GM19328 (cell line): Measurements from ENCODE around the gene ACOT8.
"Not testable (repeated sequence)": the region's sequence is repeated elsewhere in the genome, so short reads cannot be mapped to it uniquely, and the experiment has no call there.

ENCODE experiments used
- ATAC-seq: cut with Tn5 transposase; IDR thresholded peaks from one replicate; pipeline ENCODE4 v1.9.1; 2021; ENCODE audit warnings: mild to moderate bottlenecking, moderate library complexity; ENCODE audit not compliant: unreplicated experiment

Gene ACOT8

DNA sequence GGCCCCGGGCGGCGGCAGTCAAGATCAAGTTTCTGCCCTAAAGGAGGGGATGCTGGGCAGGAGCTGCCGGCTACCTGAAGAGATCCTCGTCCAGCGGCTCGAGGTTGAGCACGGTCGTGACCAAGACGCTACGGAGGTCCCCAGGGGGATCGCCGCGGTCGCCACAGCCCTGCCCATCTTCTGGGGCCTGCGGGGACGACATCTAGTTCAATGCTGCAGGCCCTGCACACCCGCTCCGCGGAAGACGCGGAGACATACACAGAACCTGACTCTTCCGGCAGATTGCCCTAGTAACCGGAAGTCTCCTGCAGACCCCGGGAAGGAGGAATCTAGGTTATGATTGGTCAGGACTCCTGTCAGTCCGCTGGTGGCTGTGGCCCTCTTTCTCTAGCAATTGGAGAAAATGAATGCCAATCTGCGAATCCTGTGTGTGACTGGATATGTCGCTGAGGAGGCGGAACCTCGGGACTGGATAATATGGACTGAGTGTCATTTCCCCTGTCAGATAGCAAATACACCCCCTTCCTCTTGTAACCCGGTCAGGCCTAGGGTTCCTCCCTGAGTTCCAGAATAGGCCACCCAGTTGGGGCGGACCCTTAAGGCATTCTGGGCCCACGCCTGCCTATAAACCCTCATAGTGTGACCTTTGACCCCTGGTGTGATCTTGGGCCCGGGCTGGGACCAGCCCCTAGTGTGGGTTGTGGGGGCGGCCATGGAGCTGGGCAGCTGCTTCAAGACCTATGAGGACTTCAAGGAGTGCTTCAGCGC lies at the start of gene ACOT8, which contains the start of gene ZSWIM3:
Gene ACOT8, minus strand, starts transcription at position 279 of the 768 bp plus-strand sequence. Its CDS starts 77 bp downstream, at position 202.
Gene ZSWIM3, plus strand, starts transcription at position 501 of the 768 bp plus-strand sequence. Its CDS starts 212 bp downstream, at position 713.
- ATAC-seq = peak; percentile 98

DNA sequence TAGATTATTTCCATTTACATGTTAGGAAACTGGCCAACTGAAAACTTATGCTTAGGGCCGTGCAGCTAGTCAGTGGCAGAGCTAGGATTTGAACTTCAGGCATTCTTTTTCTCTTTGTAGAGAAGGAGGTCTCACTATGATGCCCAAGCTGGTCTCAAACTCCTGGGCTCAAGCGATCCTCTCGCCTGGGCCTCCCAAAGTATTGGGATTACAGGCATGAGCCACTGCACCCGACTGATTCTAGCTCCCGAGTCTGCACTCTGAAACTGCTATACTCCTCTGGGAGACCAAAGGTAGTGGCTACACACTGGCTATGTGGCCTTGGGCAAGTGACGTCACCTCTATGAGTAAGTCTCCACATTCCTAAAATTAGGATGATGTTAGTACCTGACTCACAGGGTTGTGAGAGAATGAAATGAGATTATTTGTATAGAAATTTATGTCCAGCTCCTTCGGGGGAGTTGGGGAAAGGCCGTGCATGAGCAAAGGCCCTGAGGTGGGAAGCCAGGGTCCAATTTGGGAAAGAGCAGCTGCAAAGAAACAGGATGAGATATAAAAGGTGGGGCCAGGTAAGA lies 48.4 kb upstream of the ACOT8 start:
- no peak for ATAC-seq

DNA sequence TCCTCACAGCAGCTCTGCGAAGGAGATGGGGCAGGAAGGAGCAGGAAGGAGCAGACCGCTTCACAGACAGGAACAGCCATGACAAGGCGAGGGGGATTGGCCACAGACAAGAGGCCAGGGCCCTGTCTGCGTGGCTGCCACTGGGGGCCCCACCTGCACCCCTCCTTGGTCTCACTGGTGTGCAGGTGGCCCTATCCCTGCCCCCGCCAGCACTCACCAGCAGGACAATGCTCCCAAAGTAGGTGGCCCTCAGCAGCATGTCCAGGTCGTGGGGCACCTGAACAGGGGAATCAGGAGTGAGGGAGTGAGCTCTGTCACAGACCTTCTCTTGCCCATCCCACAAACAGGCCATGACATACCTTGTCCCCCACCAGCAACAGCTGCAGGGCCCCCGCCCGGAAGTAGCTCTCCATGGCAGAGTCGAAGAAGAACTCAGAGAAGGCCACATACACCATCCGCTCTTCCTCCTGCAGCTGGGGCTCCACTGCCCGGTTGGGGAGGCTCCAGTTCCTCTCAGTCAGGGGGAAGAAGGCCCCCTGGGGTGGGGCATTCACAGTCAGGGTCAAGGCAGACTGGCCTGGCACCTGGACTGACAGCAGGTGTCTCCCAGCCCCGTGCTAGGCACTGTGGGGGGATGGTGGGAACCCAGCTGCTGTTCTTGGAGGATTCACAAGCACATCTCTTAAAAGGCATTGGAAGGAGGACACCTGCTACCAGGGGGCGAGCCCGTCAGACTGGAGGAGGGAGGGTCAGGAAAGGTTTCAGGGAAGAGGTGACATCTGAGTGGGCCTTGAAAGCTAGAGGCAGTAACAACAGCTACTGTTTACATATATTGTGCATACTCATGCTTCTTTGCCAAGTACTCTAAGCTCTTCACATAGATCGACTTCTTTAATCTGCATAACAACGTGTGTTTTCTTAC lies 47.7 kb upstream of the ACOT8 start:
- ATAC-seq = no peak

DNA sequence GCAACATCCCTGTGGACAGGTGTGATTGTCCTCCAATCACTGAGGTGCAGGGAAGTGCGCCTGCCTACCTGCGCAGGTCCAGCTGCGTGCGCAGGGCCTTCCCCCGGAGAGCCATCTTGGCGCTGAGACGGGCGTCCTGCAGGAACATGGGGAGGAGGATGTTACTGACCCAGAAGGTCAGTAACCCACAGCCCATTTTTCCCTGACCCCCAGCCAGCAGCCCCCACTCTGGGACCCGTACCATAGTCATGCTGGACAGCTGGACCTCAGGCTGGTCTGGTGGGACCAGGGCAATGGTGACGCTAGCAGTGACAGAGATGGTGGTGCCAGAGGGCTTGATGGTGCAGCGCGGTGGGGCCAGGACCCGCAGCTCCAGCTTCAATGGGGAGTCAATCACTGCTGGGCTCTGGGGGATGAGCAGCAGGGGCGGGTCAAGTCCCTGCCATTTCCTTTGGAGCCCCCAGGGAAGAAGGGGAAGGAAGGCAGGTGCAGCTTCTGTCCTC lies 45.1 kb upstream of the ACOT8 start:
- no peak for ATAC-seq

DNA sequence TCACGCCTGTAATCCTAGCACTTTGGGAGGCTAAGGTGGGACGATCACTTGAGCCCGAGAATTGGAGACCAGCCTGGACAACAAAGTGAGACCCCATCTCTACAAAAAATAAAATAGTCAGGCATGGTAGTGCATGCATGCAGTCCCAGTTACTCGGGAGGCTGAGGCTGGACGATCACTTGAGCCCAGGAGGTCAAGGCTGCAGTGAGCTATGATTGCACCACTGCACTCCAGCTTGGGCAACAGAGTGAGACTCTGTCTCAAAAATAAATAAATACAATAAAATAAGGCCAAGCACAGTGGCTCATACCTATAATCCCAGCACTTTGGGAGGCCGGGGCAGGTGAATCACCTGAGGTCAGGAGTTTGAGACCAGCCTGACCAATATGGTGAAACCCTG lies 44.1 kb upstream of the ACOT8 start:
- ATAC-seq = not testable (repeated sequence)

DNA sequence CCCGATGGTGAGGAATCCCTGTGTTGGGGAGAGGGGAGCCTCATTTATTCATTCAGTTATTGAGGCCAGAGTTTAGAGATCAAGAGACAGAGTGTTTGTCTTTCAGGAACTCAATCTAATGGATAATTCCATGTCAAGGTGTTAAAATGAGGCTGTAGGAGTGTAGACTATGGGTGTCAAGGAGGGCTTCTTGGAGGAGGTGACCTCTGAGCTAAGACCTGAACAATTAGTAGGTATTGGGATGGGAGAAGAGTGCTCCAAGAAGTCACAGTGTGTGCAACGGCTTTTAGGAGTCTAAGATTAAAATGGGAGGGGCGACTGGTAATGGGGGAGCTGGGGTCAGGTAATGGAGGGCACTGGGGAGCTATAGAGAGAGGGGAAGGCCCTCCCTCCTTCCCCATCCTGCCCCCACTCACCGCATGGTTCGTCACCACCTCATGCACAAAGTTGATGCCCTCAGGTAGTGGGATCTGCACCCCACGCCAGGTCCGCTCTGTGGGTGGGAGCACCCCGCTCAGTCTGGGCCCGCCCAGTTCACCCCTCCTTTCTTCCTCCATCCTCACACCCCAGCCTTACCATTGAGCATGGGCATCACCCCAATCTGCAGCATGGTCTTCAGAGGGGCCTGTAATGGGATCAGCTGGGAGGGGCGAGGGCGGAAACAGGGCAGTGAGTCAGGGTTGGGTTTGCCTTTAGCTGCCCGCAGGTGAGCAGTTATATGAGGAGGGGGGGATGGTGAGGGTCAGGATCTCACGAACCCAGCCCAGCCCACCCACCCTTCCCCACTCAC lies 42.0 kb upstream of the ACOT8 start:
- ATAC-seq = no peak

DNA sequence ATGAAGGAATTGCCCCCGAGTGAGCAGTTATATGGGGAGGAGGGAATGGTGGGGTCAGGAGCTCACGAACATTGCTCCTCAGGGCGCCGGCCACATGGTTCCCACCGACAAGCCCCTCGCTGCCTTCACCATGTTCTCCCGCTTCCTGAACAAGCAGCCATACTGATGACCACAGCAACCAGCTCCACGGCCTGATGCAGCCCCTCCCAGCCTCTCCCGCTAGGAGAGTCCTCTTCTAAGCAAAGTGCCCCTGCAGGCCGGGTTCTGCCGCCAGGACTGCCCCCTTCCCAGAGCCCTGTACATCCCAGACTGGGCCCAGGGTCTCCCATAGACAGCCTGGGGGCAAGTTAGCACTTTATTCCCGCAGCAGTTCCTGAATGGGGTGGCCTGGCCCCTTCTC lies 41.1 kb upstream of the ACOT8 start:
- ATAC-seq = no peak

DNA sequence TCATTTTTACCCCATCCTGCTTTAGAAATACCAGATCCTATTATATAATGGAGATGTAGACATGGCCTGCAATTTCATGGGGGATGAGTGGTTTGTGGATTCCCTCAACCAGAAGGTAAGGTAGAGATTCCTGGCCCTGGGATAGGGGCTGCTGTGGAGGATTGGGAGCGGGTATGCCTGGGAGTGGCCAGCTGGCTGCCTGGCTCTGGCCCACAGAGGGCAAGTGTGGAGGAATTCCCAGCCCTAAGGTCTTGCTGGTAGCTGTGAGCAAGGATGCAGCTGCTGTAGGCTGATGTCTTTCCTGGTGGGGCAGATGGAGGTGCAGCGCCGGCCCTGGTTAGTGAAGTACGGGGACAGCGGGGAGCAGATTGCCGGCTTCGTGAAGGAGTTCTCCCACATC lies 40.5 kb upstream of the ACOT8 start:
- no peak for ATAC-seq

DNA sequence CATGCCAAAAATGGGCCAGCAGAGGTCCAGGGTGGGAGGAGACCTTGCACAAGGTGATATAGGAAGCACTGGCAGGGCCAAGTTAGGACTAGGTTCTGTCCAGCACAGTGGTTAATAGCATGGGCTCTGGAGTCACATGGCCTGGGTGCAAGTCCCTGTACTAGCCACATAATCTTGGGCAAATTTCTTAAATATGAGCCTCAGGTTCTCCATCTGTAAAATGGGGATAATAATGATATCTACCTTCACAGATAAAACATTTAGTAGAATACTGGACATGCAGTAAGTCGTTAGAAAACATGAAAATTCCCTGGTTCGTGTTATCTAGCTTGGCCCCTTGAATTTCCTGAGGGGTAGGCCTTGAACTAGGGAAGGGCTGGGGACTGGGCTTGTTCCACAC lies 40.1 kb upstream of the ACOT8 start:
- ATAC-seq = no peak

DNA sequence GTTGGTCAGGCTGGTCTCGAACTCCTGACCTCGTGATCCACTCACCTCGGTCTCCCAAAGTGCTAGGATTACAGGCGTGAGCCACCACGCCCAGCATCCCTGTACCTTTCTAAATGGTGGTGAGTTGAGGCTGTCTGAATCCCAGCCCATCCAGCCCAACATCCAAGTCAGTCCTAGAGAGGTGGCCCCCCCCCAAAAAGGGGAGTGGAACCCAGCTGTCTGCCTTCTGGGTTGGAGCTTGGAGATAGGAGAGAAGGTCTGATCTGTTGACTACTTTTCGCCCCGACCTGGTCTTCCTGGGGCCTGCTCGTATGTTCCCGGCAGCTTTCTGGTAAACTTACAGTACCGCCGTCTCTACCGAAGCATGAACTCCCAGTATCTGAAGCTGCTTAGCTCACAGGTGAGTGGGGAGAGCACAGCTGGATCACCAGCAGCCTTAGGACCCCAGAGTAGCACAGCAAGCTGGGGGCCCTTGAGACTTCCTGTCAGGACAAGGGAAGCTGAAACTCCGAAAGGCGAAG lies 39.5 kb upstream of the ACOT8 start:
- ATAC-seq = no peak

DNA sequence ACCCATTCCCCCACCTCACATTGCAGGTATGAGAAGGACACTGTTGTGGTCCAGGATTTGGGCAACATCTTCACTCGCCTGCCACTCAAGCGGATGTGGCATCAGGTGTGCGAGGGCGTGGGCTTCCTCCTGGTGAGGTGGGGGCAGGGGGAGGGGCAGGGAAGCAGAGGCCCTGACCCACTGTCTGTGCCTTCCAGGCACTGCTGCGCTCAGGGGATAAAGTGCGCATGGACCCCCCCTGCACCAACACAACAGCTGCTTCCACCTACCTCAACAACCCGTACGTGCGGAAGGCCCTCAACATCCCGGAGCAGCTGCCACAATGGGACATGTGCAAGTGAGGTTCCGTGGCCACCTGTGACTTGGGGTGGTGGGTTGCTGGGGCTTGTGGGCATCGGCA lies 37.6 kb upstream of the ACOT8 start:
- ATAC-seq = no peak

DNA sequence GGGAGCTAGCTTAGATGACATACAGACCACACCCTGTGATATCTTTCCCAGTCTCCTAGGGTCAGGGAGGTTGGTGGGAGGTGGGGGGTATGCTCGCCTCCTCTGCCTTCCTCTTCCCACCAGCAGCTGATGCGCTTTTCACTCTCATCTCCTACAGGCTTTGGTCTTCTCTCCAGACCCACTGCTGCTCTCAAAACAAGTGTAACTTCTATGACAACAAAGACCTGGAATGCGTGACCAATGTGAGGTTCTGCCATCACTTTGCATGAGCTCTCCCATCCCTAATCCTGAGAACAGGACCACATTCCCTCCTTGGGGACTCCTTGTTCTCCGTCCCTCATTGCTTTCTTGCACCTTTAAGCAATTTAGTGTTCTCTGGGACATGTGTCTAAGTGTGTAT lies 36.6 kb upstream of the ACOT8 start:
- no peak for ATAC-seq

DNA sequence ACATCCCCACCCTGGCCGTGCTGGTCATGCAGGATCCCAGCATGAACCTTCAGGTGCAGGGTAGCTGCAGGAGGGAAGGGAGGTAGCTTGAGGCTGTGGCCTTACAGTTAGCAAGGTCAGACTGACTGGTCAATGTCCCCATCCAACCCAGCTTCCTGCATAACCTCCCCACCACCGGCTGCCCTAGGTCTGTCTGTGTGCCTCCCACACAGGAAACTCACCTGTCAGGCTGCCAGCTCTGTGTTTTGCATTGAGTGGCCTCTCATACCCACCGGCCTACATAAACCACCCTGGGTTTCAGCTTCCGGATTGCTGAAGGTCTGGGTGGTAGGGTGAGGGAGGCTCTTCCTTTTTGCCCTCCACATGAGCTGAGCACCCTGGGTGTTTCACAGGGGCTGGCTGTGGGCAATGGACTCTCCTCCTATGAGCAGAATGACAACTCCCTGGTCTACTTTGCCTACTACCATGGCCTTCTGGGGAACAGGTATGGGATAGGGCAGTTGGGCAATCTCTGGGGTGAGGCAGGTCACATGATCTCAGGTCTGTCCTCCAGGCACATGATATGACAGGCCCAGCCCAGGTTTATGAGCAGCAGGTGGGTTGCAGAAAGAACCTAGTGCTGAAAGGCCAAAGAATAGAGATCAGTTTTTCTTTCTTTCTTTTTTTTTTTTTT lies 35.8 kb upstream of the ACOT8 start:
- ATAC-seq = no peak

DNA sequence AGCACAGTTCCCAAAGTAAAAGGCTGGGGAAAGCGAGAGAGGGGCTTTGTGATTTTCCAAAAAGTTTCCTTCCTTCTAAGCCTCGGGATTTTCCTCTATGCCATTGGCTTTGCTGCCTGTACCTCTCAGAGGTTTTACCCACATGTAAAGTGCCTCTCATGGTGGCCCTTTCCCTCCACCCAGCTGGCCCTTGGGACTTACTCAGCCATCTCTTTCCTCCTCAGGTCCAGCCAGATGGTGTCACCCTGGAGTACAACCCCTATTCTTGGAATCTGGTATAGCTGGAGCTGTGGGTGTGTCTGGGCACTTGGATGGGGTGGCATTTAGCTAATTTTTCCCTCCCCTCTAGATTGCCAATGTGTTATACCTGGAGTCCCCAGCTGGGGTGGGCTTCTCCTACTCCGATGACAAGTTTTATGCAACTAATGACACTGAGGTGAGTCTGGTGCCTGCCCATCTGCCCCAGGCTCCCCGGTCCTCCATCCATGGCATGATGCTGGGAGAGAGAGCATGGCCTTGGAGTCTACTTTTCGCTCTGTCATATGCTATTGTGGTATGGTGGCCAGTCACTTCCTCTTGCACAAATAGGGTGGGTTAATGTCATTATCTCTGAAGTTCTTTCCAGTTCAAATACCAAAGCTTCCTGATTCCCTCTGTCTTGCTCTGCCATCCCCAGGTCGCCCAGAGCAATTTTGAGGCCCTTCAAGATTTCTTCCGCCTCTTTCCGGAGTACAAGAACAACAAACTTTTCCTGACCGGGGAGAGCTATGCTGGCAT lies 35.0 kb upstream of the ACOT8 start:
- no peak for ATAC-seq

DNA sequence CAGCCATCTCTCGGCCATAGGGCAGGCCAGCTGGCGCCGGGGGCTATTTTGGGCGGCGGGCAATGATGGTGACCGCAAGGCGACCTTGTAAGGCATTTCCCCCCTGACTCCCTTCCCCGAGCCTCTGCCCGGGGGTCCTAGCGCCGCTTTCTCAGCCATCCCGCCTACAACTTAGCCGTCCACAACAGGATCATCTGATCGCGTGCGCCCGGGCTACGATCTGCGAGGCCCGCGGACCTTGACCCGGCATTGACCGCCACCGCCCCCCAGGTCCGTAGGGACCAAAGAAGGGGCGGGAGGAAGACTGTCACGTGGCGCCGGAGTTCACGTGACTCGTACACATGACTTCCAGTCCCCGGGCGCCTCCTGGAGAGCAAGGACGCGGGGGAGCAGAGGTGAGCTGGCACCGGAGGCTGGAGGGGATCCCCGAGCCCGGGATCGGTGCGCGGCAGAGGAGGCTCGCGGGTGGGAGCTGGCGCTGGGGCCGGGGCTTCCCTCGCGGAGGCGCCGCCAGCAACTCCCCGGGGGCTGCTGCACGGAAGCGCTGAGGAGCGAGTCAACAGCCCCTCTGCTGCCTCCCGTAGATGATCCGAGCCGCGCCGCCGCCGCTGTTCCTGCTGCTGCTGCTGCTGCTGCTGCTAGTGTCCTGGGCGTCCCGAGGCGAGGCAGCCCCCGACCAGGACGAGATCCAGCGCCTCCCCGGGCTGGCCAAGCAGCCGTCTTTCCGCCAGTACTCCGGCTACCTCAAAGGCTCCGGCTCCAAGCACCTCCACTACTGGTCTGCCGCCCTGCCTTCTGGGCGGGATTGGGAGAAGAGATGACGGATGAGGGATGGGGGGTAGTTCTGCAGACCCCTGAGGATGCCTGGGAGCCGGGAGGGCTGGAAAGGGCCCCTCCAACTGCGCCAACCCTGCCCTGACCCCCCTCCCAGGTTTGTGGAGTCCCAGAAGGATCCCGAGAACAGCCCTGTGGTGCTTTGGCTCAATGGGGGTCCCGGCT lies 34.1 kb upstream of the ACOT8 start, which contains the start of the genes CTSA and NEURL2:
Gene CTSA, plus strand, starts transcription at position 351 of the 999 bp plus-strand sequence. Its CDS starts 234 bp downstream, at position 585.
Gene NEURL2, minus strand, starts transcription at position 224 of the 999 bp plus-strand sequence. Its CDS starts 217 bp downstream, at position 7.
- peak; percentile 74 for ATAC-seq

DNA sequence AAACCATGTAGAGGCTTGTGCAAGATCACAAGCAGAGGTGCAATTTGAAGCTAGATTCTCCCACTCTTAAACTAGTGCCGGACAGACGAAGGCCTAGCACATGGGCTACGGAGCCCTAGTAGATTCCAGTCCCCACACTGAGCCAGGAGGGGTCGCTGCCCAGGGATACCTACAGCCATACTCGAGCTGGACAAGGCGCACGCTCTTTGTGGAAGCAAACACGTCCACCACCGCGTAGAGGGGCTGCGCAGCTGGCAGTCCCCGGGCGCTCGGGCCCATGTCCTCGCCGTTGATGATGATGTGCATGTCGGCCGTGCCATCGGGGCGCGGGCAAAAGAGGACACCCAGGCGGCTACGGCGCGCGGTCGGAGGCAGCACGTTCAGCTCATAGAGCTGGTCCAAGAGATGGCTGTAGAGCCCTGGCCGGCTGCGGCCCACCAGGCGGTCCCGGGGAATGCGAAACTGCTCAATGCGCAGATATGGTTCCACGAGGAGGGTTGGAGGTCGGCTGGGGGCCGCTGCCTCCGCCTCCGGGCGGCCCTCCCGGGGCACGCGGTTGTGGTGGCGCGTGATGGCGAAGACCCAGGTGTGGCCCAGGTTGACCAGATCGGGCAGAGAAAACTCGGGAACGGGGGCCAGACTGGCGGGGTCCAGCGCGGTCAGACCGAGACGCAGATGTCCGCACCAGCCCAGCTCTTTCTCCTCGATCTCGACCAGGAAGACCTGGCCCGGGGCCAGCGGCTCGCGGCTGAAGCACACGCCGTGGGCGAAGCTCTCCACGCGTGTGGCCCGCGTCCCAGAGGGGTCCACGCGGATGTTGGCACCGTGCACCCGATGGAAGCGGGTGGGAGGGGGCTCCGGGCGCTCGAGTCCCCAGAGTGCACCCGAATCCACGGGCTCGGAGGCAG lies 33.1 kb upstream of the ACOT8 start:
- ATAC-seq = no peak
